SU-DHL-6 (cell line): Measurements from ENCODE around the gene FATE1.

Experiments used
- EZH2phosphoT487 ChIP-seq: fragments of 200-600 bp; sonication (generic), shearing (Covaris generic); conservative IDR thresholded peaks from 2 replicates; pipeline ENCODE4 v1.6.1; 2018; ENCODE audit warnings: mild to moderate bottlenecking, antibody characterized with exemption, low read length, moderate library complexity, mixed read lengths
- TF ChIP-seq, protein P1 (sequence below): fragments of 200-600 bp; sonication (generic); IDR thresholded peaks from one replicate; pipeline ENCODE4 v1.5.1; 2017; ENCODE audit warnings: antibody characterized with exemption, mild to moderate bottlenecking, low read length, moderate library complexity; ENCODE audit not compliant: insufficient read depth, poor library complexity, severe bottlenecking

DNA sequence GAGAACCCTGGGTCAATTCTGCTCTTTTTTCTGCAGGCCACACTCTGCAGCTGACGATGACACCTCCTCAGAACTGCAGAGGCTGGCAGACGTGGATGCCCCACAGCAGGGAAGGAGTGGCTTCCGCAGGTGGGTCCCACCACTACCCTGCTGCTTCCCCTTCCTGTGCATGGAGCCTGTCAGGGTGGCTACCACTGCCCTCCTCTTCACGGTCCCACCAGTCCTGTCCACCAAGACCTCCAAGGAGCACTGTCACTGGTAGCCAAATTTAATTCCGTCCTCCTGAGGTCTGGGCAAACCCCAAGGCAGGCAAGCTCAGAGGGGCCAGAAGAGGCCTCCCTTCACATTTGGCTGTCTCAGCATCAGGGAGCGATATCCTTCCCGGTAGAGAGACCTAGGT, 22.9 kb downstream of the FATE1 start:
- TF ChIP-seq, protein P1, sequence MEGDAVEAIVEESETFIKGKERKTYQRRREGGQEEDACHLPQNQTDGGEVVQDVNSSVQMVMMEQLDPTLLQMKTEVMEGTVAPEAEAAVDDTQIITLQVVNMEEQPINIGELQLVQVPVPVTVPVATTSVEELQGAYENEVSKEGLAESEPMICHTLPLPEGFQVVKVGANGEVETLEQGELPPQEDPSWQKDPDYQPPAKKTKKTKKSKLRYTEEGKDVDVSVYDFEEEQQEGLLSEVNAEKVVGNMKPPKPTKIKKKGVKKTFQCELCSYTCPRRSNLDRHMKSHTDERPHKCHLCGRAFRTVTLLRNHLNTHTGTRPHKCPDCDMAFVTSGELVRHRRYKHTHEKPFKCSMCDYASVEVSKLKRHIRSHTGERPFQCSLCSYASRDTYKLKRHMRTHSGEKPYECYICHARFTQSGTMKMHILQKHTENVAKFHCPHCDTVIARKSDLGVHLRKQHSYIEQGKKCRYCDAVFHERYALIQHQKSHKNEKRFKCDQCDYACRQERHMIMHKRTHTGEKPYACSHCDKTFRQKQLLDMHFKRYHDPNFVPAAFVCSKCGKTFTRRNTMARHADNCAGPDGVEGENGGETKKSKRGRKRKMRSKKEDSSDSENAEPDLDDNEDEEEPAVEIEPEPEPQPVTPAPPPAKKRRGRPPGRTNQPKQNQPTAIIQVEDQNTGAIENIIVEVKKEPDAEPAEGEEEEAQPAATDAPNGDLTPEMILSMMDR, result no peak
- TF ChIP-seq EZH2phosphoT487, result no peak
